Stimulated activated CD8-positive, alpha-beta memory T cell treated with anti-CD3 and anti-CD28 coated beads, Interleukin-12 subunit alpha, Interleukin-12 subunit beta, amount 100 ng/mL, for 24 hours (primary cell): ENCODE measurements around the gene SLC22A3.

Experiments used
- DNase-seq: peaks from one replicate; pipeline ENCODE4 v3.0.0-alpha.2; 2020; ENCODE audit errors: extremely low read depth

SLC22A3 gene

DNA sequence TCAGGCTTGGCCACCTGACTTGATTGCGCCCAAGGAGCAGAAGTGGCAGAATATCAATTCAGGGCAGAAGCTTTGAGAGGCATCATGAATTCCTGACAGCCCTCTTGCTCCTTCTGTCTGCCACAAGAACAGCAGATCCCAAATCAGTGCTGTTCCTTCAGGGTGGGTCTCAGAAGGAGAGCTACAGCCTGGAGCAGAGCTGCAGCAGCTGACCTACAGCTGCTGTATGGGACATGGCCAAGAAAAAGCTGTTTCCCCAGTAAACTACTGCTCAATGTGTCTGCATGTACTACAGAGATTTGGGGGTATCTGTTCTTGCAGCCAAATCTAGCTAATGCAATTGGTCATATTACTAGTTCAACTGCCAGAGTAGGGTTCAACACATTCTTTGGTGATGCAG, 69.0 kb downstream of the SLC22A3 start:
- no peak for DNase-seq

DNA sequence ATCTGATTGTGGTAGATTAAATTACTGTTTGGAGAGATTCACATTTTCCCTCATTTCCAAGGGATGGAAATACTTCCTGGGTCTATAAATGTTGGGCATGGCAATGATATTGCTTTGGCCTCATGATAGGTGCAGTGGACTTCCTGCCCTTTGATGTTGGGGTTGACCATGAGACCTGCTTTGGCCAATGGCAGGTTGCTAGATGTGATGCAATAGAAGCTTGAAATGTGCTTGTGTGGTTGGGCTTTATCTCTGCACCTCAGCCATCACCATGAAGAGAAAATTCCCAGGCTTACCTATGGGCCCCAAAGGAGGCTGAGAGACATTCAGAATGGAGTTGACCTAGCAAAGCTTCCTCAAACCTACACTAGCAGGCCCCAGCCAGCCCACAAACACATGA, 69.4 kb downstream of the SLC22A3 start:
- DNase-seq = no peak

DNA sequence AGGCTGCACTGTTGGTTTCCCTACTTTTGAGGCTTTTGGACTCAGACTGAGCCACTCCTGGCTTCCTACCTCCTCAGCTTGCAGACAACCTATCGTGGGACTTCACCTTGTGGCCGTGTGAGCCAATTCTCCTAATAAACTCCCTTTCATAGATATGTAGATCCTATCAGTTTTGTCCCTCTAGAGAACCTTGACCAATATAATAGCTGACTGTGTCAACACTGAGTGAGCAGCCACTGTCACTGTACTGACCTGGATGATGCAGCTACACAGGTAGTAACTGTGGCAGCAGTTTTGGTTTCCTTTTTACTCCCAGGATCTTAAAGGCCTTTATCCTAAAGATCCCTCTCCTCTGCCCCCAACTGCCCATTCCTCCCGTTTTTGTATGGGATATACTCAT, 70.2 kb downstream of the SLC22A3 start:
- DNase-seq = no peak

DNA sequence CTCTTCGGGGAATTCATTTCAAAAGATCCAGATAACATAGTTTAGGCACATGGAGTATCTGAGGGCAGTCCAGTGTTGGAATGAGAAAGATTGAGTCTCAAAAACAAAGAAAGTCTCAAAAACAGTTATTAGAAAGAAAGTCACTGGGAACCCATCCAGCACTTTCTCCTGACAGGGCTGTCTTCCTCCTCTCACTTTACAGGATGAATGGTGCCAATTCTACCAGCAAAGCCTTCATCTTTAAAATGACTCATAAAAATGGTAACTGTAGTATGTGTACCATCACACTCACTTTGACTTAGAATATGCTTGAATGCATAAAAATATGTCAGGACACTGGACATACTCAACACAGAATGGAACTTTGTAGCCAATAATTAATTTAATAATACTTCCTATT, 71.3 kb downstream of the SLC22A3 start:
- DNase-seq = no peak

DNA sequence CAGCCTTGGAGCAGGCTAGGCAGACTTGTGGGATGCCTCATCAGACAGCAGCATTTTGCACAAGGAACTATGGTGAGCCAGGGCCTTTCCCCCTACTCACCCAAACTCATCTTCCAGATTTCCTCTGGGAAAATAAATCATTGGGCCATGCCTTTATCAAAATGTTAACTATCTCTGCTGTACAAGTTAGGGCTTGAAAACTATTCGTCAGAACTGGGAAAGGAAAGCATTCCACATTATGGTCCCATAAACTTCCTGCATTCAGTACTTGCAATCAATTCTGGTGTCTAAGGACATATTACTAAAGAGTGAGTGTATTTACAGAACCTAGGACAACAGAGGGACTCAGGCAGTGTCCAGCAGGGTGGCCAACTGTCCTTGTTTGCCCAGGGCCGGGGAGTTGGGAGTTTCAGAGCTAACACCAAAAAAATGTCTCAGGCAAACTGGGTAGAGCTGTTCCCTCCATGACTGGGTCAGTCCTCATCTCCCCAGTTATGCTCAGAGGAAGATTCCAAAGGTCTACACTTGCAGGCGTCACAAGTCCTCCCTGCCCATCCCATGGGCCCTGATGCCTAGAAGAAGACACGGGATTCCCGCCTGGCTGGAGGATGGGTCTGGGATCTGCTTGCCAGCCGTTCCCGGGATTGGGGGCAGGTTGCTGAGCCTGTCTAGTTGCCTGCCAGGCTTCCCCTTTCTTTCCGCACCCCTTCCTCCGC, 72.2 kb downstream of the SLC22A3 start:
- no peak for DNase-seq

DNA sequence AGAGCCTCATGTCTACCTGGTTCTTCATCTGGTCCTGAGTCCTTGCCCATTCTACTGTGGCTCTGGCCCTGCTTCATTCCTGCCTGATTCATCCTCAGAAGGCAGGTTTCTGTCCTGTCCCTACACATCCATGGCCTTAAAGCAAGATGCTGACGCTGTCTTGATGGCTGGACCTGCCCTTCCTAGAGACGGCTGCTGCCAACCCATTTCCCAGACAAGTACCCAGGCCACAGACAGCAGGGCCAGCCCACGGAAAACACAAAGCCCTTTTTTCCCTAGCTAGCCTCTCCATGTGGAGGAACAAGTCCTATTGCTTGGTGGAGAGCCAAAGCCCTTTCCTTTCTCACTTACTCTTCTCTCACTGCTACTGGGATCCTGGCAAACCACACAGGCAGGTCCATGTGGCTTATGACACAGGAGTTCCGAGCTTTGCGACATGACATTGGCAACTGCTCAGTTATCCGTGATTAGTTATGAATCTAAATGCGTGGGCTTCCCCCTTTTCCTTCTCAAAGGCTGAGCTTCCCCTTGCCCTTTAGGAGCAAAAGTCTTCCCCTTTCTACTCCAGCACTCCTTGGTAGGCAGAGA, 72.9 kb downstream of the SLC22A3 start:
- no peak for DNase-seq

DNA sequence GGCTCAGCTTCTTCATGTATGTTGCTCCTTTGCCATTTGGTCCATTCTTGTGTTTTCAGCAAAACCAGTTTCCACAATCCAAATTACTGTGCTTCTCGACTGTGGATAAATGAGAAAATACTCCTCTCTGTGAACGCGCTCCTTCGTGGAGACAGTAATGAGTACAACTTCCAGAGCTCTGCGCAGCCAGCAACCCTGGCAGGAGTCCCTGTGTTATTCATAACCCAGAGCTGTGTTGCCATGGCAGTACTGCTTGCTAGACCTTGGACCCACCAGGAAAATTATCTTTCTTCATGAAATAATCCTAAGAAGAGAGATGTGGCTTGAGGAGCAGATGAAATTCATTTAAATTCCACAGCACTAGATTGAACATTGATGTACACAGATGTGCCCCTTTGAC, 73.7 kb downstream of the SLC22A3 start:
- DNase-seq = no peak

DNA sequence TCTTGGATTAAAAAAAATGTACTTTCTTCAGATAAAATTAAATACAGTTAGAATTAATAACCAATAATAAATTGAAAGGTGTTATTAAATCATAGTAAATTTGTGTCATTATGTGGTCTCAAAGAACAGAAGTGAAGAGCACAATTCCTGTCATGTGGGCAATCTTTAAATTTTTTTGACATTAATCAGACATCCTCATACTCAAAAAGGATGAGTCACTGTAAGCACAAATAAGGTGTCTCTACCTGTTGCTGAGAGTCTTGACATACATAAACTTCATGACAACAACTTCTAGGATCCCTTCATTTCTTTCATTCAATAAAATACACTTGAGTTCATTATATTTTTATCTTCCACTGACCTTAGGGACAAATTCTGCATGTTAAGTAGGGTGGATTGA, 76.1 kb downstream of the SLC22A3 start:
- no peak for DNase-seq

- no peak for DNase-seq
These were observed 78.0 kb downstream of the SLC22A3 start for GRCh38 chr6:160426136-160426535.

GRCh38 chr6:160427312-160428068, 79.3 kb downstream of the SLC22A3 start:
- no peak for DNase-seq

DNA sequence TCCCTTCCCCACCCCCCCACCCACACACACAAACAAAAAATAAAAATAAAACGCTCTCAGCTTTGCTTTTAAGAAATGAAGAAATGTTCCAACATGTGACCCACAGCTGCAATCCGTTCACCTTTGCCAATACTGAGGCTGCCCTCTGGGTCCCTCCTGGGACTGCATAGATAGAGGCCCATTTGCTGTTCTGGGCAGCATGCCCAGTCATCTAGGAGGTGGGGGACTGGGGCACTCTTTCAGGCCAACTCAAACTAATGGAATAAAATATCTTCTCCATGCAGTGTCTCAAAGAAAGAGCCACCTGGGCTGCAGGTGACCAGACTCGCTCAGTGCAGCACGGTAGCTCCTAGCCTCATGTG, 79.9 kb downstream of the SLC22A3 start:
- no peak for DNase-seq

DNA sequence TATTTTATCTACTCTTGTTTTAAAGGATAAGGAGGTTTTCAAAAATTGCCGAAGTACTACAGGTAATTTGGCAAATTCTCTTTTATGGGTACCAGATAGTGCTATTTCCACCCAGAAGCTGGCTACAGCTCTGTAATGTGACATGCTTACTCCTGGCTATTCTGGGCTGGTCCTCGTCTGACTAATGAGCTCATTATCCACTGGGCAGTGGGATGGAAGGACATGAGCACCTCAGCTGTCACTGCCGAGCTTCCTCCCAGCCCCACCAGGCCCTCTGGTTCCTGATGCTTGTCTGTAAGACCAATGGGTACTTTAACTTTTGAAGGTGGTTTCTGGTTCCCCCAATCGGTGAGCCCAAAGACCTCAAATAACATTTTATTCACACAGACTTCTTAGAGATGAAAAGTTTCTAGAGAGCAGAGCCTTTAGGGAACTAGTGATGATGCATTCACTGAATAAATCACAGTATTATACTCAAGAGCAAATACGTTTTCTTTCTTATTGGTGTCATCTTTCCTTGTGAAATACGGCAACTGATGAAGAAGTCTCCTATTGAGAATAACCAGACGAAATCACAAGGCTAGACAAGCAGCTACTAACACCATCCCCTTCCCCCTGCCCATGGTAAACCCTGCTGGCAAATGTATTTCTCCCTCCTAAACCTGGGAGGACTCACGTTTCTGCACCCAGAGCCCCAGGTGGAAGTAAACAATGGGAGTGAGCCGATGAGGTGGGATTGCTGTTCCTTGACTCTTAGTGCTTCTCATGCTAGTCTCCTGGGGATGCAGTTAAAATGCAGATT, 80.8 kb downstream of the SLC22A3 start:
- no peak for DNase-seq

- DNase-seq = no peak
These were observed 81.4 kb downstream of the SLC22A3 start for GRCh38 chr6:160429620-160429895.

DNA sequence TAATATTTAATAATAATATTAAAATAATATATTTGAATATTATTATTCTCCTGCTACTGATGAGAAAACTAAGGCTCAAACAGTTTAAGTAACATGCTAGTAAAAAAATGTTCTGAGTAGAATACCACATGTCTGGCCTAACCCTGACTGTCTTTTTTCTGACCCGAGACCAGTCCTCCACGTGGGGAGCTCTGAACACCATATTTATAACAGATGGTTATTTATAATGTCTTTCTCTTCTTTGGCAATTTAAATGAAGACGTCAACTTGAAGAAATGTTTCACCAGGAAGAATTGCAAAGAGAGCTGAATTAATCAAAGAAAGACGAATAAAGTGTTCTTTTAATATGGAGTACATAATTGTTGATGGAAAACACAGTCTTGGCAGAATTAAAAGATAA, 82.0 kb downstream of the SLC22A3 start:
- no peak for DNase-seq

GRCh38 chr6:160430751-160431150, 82.6 kb downstream of the SLC22A3 start:
- DNase-seq = no peak

- DNase-seq = no peak
These were observed 83.0 kb downstream of the SLC22A3 start for GRCh38 chr6:160431226-160431625.

DNA sequence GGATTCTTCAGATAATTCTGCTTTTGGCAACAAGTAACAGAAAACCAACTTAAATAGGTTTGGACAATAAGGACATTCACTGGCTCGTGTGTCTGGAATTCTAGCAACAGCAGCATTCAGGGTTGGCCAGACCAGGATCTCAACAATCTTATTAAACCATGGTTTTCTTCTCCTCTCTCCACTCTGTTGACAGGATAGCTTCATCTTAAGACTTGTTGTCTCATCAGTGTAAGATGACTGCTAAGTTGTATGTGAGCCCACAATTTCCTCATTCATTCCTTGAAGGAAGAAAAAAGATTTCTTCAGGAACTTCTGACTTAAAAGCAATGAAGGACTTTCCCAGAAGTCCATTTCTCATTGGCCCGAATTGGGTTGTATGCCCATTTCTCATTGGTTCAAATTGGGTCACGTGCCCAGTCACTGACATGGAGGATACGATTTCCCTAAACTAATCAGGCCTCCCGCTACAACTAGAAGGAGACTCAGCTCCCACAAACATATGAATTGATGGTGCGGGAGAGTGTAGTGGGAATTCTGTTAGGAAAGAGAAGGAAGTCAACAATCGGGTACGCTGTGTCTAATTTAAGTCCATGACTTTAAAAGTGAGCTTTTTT, 83.7 kb downstream of the SLC22A3 start:
- no peak for DNase-seq

DNA sequence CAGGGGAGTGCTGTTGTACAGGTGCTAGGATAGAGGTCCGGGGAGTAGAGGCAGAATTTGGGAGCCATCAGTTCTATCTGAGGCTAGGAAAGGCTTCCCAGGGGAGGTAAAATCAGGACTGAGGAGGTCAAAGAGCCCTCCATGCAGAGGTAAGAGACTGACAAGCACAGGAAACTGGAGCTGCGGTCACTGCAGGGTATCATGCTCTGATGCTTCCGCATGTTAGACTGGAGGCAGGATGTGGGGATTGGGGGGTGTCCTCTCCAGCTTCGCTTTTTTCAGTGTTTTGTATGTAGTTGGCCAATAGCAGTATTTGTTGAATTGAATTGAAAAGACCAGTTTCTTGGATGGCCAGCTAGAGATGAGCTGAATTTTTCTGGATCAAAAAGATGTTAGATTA, 87.8 kb downstream of the SLC22A3 start:
- DNase-seq = no peak

DNA sequence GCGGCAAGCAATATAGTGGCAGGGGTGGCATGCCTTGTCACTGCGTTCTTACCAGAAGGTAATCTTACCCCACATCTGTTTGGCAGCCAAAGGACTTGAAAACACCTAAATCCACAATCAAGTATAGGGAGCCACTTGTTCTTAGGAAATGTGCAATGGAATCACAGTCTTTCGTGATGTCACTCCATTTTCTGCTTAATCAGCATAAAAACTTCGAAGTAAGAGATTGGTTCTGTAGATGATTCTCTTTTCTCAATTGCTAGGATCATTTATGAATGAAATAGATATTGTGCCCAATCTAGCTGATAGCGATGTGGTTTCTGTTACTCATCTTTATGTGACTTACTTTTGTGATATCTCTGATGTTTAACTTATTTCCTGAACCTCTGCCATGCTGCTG, 89.0 kb downstream of the SLC22A3 start:
- DNase-seq = no peak

DNA sequence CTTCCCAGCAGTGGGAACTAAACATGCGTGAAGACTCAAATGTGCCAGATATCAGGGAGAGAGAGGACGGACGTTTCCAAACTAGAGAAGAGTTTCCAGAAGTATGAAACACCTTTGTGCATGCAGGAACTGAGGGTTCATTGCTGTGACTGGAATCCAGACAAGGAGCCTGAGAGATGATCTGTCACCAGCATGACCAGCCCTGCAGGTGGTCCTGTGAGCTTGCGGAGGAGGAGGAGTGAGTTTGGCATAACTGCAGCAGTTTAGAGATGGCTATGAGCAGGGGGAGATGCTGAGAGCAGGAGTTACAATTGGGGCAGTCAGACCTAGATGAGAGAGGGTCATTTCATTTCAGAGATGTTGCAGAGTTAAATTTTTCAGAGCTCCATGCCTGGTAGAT, 89.6 kb downstream of the SLC22A3 start:
- no peak for DNase-seq

GRCh38 chr6:160438481-160438880, 90.3 kb downstream of the SLC22A3 start:
- no peak for DNase-seq

DNA sequence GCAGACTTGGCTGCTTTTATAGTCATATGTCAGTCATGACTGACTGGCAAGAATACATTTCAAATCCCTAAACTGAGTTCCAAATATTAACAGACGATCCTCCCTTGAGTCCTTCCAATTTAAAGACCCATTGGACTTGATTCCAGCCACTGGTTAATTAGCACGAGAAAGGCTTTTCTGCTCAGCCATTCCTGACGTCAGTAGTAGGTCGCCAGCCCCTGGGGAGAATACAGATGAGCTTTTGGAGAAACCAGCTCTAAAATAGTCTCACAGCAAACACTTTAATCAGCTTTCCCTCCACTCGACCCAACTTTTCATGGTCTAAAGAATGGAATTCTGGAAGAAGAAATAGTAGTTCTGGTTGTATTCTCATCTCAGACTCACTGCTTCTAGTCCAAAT, 91.6 kb downstream of the SLC22A3 start:
- no peak for DNase-seq
